H1 (cell line): ENCODE results near the gene STH. TPM values are rescaled to one million over a fixed set of nuclear protein-coding genes. Genes with fewer than 3 reads are reported as not detected.

Experiments used
- CHD7 ChIP-seq: fragments of 300-600 bp; sonication (generic); IDR thresholded peaks from 2 replicates; pipeline ENCODE4 v1.7.1; 2012; ENCODE audit warnings: low read length, moderate library complexity, mild to moderate bottlenecking, inconsistent platforms; ENCODE audit not compliant: insufficient replicate concordance
- SP2 ChIP-seq: IDR thresholded peaks from 2 replicates; pipeline ENCODE4 v1.6.1; 2012; ENCODE audit warnings: mild to moderate bottlenecking, low read length, inconsistent platforms
- polyA plus RNA-seq, 7 experiments: library from polyadenylated mRNA; depleted of rRNA in 3 of 7; stranded (reverse) in 5 of 7; unstranded in 2 of 7; fragments of >200 nt in 5 of 7; fragments of 200-250 nt in 2 of 7; gene quantifications; 1 replicate in 5 of 7; 2 replicates in 1 of 7; 4 replicates in 1 of 7; pipeline versions ENCODE4 v1.2.1 to v1.2.3, GENCODE V29; 2011 to 2013; ENCODE audit warnings: missing spikeins in 2 of 7, mixed read lengths in 2 of 7
- total RNA-seq: library from RNA; stranded (reverse); fragmentation: NEBNext Ultra II Directional; extraction: Animal tissue kit (Norgen Biotek cat#: 25700); gene quantifications from 2 replicates; pipeline ENCODE4 v1.2.1, GENCODE V29; 2021

Gene STH
- total and polyA plus RNA-seq, 2 of the 8 experiments (the other 6 are each of a cell fraction or from before 2014, with no cell fraction given) = not detected

DNA sequence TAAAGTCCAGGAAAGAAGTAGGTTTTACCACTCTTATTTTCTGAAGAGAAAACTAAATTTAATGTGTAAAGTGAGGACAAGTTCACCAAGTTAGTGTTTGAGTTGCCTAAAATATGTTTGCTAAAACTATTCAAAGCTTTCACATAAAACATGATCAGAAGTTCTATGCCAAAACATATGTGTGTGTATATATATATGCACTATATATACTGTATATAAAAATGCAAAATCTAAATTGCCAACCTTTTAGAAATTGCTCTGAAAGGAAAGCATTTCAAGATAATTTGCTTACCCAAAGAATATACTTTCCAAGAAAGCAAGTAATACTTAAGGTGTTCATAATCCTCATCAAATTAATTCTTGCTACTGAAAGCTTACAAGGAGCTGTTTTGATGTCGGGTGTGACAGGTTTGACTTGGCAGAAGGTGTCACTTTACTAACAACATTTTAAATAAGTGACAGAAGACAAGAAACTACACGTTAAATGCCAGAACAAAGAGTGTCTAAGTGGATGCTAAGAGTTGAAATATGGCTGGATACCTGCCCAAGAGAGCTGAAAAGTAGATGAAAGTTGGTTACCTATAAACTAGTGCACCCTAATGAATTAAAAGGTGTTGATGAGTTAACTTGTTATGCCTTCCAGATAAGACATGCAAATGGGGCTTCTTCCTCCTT is 32.3 kb upstream of the STH start (continued):
- no peak for TF ChIP-seq CHD7
- TF ChIP-seq SP2 = no peak
